ENCODE measurements around the gene NTNG1. TPM values are rescaled to one million over a fixed set of nuclear protein-coding genes. Genes with fewer than 3 reads are reported as not detected.
A peak's percentile ranks its signal among the peaks of the same experiment; 100 is the strongest.

The NTNG1 gene
- total RNA-seq, 1 experiment from 2014 or later, result 1.5 TPM

DNA sequence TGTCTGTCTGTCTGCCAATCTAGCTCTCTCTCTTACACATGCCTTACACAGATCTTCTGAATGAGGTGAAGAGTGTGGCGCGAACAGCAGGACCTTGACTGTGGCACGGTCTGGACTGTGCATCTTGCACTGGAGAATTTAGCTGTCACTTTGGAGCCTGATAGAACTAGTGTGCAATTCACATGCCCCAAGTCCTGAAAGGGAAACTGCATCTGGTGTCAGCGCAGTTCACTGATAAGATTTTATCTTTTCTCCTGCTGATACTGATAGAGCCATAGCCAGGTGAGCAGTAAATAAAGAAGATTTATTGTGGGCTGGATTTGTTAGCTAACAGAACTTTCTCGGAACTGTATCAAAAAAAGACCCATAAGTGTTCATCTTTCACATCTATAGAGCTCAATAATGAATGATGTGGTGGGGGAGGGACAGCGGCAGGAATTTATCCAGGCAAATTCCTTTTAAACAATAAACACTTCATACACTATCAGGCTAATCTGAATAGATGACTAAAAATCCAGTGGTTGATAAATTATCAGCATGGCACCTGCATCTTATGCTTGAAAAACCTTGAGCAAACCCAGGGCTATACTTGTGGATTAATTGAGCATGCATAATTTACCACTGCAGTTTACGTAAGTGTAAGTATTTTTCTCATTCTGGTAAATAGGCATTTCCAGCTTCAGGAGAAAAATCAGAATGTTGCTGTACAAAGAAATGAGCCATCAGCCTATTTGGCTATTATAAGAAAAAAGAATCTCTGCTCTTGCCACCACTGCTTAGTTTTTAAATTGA, 104.1 kb downstream of the NTNG1 start:
- H3K36me3 Mint-ChIP-seq (ENCODE audit: insufficient read depth in 1 of 3, low read depth in 3 of 3), result peaks cover 0 to 2% (median 0%) of the 10 kb centered on the region in 3 experiments; a peak in 1 of 7 replicates
- no CpG with 5 or more reads among the region's 7 CpGs for WGBS (ENCODE audit: extremely low coverage, insufficient read length, low lambda C conversion rate)
- H3K4me1 ChIP-seq (ENCODE audit: insufficient read depth, low read length), result peaks cover 8% of the 10 kb centered on the region; the same call in 1 of the 2 replicates
- no peaks in the 10 kb centered on the region for H3K23me2 ChIP-seq (ENCODE audit: insufficient read length, low read depth, low read length, poor library complexity, severe bottlenecking)
- no peak overlapping the region for H3K9ac ChIP-seq (ENCODE audit: extremely low read depth, insufficient read length, low read length)
- peak overlapping the region; percentile 75; the same call in 1 of the 2 replicates for H3K14ac ChIP-seq (ENCODE audit: insufficient read depth, low read length)
- no peak overlapping the region for H3K23ac ChIP-seq (ENCODE audit: insufficient read length, low read depth, low read length)
- peak overlapping the region in 1 of 3 experiments; percentile 19; a peak in 1 of 7 replicates for H3K27ac Mint-ChIP-seq
- H3K4me1 Mint-ChIP-seq, result peaks cover 22 to 25% of the 10 kb centered on the region in 2 experiments
- no peak overlapping the region for H2BK5ac ChIP-seq (ENCODE audit: insufficient read length, low read length)
- H3K79me1 ChIP-seq (ENCODE audit: insufficient read depth, low read depth, low read length, poor library complexity, severe bottlenecking), result no peaks in the 10 kb centered on the region
- DNase-seq, result no peak
- H4K91ac ChIP-seq (ENCODE audit: insufficient read length, low read depth, low read length), result no peak overlapping the region
- H2BK15ac ChIP-seq (ENCODE audit: low read depth, low read length), result no peak overlapping the region
- H2AFZ ChIP-seq (ENCODE audit: low read length), result no peak overlapping the region
- no peak overlapping the region for H3T11ph ChIP-seq (ENCODE audit: low read length)
- H3K4ac ChIP-seq (ENCODE audit: low read depth, low read length), result no peak overlapping the region
- no peak overlapping the region for H3K56ac ChIP-seq (ENCODE audit: insufficient read length, low read depth, low read length)
- peak overlapping the region; percentile 94 for H2BK12ac ChIP-seq (ENCODE audit: insufficient read length, low read depth, low read length)
- no peak overlapping the region for H3K27ac ChIP-seq (ENCODE audit: insufficient read length, low read depth, low read length)
- no peaks in the 10 kb centered on the region for H3K27me3 ChIP-seq (ENCODE audit: insufficient read depth, low read length)
- no peaks in the 10 kb centered on the region for H3K9me3 ChIP-seq (ENCODE audit: control insufficient read depth, low read depth, low read length)
- H2AK5ac ChIP-seq (ENCODE audit: insufficient read length, low read length), result peak overlapping the region; percentile 100
- 0 out of 2 replicates have a peak, but pooled peaks cover 2% of the 10 kb centered on the region for H3K79me2 ChIP-seq (ENCODE audit: insufficient read depth, low read length)
- TF ChIP-seq, protein P1, sequence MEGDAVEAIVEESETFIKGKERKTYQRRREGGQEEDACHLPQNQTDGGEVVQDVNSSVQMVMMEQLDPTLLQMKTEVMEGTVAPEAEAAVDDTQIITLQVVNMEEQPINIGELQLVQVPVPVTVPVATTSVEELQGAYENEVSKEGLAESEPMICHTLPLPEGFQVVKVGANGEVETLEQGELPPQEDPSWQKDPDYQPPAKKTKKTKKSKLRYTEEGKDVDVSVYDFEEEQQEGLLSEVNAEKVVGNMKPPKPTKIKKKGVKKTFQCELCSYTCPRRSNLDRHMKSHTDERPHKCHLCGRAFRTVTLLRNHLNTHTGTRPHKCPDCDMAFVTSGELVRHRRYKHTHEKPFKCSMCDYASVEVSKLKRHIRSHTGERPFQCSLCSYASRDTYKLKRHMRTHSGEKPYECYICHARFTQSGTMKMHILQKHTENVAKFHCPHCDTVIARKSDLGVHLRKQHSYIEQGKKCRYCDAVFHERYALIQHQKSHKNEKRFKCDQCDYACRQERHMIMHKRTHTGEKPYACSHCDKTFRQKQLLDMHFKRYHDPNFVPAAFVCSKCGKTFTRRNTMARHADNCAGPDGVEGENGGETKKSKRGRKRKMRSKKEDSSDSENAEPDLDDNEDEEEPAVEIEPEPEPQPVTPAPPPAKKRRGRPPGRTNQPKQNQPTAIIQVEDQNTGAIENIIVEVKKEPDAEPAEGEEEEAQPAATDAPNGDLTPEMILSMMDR (conservative IDR thresholded peaks at IDR 0.05), result no peak
- H3K4me3 Mint-ChIP-seq, result no peak overlapping the region
- H4K5ac ChIP-seq (ENCODE audit: insufficient read length, low read depth, low read length), result peak overlapping the region; percentile 93
- no peak overlapping the region for H3K18ac ChIP-seq (ENCODE audit: insufficient read length, low read depth, low read length)
- no peaks in the 10 kb centered on the region for H3K27me3 Mint-ChIP-seq (ENCODE audit: low read depth)
- no peaks in the 10 kb centered on the region for H3K9me3 Mint-ChIP-seq
- no peaks in the 10 kb centered on the region for H4K20me1 ChIP-seq (ENCODE audit: control insufficient read depth, insufficient read depth, insufficient read length)
- no peak overlapping the region for H2BK120ac ChIP-seq (ENCODE audit: low read depth, low read length, poor library complexity, severe bottlenecking)
- no peak overlapping the region for H2BK20ac ChIP-seq (ENCODE audit: low read depth, low read length, poor library complexity, severe bottlenecking)
- no peak overlapping the region for H3K4me2 ChIP-seq (ENCODE audit: insufficient read depth, insufficient read length, low read length)
- H4K8ac ChIP-seq (replicated peaks; ENCODE audit: insufficient read length, low read depth, low read length), result no peak overlapping the region
